GM21529 (cell line): ENCODE results near the gene RAD51C.
A peak's percentile ranks its signal among the peaks of the same experiment; 100 is the strongest.
"Not testable (repeated sequence)": the region's sequence is repeated elsewhere in the genome, so short reads cannot be mapped to it uniquely, and the experiment has no call there.

Experiments used
- ATAC-seq: cut with Tn5 transposase; IDR thresholded peaks from one replicate; pipeline ENCODE4 v1.9.1; 2021; ENCODE audit not compliant: unreplicated experiment

Gene RAD51C

DNA sequence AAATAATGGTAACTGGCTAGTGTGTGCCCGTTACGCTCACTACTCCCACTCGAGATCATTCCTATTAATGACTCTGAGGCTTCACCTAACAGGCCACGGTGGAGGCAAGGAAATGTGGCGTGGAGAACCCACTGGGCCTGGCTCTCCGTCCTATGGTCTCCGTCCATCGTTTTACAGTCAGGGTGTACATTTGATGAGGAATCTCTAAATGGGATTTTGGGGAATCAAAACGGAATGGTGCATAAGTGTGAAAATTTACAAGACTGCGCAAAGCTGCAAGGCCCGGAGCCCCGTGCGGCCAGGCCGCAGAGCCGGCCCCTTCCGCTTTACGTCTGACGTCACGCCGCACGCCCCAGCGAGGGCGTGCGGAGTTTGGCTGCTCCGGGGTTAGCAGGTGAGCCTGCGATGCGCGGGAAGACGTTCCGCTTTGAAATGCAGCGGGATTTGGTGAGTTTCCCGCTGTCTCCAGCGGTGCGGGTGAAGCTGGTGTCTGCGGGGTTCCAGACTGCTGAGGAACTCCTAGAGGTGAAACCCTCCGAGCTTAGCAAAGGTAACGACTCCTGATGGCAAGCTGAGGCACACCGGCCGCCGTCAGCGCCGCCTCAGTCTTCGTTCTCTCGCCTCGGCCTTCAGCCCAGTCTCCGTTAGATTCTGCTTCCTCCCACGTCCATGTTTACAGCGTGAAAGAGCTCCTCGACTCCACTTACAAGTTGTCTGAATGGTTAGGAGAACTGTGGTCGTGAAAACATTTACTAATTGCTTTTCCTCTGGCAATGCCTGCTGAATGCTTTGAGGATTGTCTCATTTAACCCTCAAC, at the start of gene RAD51C:
Gene RAD51C, plus strand, starts transcription at position 364 of the 817 bp plus-strand sequence. Its CDS starts 42 bp downstream, at position 406.
- peak; percentile 95 for ATAC-seq

DNA sequence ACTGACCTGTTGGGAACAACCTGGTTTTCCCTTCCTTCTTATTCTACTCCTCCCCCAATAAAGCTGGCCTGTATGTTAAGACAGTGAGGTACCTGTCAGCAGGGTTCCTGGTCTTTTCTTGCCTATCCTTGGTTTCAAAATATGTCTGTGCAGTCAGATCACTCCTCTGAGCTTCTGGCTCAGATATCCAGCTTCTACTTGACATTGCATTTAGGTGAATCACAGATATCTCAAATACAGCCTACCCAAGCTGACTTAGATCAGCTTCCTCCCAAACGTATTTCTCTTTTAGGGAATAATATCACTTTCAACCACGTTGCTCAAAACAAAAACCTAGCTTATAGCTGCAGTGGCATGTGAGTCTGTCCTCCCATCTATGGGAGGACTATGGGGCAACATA, 49.3 kb upstream of the RAD51C start:
- ATAC-seq: no peak

DNA sequence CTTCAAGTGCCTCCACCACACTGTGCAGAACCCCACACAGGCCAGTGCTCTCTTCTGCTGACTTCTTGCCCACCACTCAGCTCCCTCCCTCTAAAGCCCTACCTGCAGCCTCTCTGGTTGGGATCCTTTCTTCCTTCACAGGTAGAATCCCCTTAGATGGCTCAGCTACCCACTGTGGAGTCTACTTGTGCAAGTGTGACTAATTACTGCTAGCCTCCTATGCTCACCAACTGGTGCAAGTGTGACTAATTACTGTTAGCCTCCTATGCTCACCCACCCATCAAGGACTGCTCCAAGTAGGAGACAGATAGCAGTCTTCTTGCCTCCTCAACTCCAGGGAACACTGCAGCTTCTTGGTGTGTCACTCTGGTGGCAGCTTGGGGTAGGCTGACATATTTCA, 44.2 kb upstream of the RAD51C start:
- ATAC-seq: no peak

DNA sequence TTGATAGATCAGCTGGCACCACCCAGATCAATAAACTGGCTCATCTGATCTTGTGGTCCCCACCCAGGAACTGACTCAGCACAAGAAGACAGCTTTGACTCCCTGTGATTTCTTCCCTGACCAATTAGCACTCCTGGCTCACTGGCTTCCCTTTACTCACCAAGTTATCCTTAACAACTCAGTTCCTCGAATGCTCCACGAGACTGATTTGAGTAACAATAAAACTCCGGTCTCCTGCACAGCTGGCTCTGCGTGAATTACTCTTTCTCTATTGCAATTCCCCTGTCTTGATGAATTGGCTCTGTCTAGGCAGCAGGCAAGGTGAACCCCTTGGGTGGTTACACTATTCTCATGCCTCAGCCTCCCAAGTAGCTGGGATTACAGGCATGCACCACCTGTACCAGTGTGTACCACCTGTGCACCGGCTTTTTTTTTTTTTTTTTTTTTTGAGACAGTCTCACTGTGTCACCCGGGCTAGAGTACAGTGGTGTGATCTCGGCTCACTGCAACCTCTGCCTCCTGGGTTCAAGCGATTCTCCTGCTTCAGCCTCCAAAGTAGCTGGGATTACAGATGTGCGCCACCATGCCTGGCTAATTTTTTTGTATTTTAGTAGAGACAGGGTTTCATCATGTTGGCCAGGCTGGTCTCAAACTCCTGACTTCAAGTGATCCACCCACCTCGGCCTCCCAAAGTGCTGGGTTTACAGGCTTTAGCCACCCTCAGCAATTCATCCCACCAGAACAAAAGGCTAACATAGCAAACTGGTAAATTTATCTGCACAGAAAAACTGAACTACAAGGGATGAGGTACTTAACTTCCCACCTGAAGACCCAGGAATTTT, 34.2 kb upstream of the RAD51C start:
- ATAC-seq: not testable (repeated sequence)

DNA sequence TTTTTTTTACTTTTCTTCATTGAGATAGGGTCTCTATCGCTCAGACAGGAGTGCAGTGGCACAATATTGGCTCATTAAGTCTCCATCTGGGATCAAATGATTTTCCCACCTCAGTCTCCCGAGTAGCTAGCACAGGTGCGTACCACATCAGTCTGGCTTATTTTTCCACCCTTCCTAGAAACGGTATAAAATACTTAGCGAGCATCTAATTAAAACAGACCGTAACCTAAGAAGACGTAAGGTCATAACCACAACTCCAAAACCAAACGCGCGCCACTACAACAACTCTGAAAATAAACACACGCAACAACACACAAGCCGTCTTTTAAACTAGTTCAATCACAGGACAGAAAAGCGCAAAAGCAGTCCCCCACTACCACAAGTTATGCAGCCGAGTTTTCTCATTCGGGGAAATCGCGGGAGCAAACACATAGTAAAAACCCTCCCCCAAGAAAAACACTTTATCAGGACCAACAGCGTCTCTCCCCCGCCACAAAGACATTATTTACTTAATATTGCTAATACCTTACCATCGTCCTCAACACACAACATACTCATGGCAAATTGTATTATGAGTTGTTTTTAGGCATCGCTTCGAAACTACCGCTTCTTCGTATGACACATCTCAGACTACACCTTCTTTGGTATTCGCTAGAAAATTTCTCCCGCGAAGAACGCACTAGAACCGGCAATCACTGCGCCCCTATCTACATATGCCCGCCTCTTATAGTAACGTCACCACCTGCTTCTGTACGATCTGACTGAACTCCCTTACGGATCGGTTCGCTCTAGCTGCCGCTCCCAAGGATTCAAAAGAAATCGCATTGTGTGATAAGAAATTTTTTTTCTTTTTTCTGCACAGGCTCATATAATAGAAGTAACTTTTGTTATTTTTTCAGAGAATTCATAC, 33.3 kb upstream of the RAD51C start:
- peak; percentile 71 for ATAC-seq

DNA sequence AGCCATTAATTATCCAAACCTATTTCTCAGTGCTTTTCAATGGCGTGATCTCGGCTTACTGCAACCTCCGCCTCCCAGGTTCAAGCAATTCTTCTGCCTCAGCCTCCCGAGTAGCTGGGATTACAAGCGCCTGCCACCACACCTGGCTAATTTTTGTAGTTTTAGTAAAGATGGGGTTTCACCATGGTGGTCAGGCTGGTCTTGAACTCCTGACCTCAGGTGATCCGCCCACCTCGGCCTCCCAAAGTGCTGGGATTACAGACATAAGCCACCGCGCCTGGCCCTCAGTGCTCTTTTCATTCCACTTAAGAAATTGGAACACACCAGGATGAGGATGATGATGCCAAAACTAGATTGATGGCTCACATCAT, 32.7 kb upstream of the RAD51C start:
- not testable (repeated sequence) for ATAC-seq

DNA sequence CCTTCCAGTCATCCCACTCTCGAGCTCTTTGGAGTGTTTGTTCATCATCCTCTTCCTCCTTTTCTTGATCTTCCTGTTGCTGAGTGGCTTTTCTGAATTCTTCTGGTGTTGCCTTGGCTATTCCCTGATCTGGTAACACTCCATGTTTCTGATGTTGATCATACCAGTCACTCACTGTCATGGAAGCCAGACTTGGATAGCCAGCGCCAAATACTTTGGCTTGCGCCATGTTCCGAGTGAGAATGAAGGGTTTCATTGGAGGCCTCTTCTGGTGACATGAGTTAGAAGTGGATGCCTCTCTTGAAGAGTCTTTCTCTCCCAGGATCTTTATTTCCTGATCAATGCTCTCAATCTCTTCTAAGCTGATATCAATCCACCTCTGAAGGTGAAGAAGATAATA, 31.8 kb upstream of the RAD51C start:
- ATAC-seq: no peak

DNA sequence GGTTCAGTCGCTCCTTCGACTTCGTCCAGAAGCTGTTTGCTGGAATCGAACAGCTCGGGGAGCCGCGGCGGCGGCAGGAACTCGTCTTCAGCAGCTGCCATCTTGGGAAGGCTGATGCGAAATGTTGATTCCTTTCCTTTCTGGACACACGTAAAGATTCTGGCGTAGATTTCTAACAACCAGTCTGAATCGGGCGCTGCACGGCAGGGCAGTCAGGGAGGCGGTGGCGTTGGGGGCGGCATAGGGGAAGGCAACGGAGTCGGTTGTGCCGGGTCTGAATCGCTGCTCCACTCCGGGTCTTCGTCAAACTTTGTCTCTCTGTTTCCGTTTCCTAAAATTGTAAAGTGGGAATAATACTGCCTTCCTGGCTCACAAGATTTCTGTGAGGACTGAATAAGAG, 30.9 kb upstream of the RAD51C start:
- no peak for ATAC-seq

DNA sequence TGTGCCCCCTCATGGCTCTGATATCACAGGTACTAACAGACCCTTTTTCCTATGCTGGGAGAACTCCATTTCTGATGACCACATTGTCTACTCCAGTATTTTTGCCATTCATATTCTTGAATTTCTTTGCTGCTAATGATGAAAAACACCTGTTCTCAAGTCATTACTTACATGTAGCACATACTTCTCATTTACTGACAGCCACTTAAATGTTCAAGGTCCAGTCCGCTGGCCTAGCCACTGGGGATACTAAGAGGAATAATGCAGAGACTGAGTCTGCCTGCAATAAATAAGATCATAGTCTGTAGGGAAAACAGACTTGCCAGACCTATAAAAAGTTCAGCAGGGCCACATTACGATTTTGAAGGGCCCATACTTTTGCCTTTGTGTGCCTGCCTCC, 28.1 kb upstream of the RAD51C start:
- ATAC-seq: no peak

DNA sequence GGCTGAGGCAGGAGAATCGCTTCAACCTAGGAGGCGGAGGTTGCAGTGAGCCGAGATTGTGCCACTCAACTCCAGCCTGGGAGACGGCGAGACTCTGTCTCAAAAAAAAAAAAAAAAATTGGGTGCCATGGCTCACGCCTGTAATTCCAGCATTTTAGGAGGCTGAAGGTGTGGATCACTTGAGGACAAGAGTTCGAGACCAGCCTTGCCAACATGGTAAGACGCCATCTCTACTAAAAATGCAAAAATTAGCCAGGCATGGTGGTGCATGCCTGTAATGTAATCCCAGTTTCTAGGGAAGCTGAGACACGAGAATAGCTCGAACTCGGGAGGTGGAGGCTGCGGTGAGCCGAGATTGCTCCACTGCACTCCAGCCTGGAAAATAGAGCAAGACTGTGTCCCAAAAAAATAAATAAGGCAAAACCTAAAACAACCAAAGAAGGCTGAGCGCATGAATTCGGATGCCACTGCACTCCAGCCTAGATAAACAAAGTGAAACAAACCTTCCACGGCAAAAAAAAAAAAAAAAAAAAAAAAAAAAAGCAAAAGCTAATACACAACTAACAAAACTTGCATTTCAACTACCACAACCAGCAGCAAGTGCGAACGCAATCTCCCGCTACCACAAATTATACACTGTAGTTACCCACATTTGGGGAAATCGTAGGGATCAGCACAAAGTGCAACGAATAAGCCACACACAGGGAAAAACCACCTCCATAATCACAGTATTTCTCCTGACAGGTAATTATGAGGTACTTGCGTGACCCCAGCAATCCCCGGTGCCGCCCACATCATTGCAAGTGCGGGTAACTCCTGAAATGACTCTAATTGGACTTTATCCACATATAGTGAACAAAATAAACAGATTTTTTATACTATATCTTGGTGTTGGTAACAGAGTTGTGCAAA, 26.2 kb upstream of the RAD51C start:
- ATAC-seq: no peak

DNA sequence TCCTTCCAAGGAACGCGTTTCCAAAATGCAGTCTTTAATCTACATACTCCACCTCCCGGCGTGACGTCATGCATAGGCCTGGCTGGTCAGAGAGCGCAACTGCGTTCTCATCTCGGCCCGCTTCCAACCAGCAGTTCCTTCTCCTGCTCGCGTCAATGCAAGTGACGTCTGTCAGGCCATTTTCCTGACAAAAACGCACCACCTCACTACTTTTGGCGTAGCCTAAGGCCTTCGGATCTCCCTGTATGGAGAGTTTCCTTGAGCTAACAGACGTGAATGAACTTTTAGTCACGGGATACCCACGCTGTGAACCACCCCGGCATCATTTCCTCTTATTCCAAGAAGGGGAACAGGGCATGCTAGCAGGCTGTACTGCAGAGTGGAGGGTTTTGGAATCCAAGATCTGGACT, 25.5 kb upstream of the RAD51C start:
- no peak for ATAC-seq

DNA sequence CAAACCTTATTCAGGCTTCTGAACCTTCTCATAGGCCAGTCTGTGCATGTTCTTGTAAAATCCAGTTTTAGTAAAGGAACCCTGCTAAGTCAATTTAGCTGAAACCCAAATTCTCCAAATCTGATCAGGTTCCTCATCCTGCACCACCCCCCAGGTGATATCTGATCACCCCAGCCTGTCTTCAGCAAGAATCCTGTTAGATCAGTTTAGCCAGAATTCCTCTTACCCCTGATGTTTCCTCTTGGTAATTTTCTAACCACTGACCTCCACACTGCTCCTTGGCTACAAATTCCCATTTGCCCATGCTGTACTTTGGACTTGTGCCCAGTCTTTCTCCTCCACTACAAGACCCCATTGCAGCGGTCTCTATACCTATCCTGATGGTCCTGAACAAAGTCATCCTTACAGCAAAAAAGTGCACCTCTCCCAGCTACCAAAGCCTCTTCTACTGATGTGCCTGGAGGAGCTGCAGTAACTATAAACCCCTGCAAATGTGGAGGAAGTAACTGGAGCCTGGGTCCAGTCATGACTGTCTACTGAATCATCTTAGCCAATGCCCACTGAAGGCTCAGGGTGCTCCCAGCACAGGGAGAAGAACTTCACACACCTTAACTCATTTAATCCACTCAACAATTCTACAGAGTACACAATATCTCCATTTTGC, 24.3 kb upstream of the RAD51C start:
- no peak for ATAC-seq

DNA sequence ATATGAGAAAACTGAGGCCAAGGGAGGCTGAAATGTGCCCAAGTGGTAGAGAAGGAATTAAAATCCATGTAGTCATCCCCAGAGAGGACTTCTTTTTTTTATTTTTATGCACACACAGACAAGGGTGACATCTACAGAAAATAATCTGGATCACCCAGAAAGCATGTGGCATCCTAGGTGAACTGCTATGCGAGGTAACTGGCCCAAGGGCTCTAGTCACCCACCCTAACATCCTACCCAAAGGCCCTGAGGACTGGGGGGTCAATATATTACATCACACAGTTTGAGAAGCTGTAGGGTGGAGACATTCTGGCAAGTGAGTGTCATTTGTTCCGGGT, 23.8 kb upstream of the RAD51C start:
- ATAC-seq: no peak

DNA sequence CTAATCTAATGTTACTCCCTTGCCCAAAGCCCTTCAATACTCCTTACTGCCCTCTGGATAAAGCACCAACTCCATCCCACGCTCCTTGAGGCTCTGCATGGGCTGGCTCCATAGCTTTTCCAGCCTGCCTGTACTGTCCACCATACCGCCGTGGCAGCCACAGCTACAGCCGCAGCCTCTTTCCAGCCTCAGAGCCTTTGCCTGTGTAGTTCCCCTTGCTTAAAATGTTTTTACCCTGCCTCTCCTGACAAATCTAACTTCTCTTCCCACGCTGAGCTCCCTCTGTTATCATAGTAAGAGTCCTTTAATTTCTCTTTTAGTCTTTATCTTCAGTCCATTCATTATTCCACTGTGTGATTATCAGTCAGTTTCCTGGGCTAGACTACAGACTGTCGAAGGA, 22.5 kb upstream of the RAD51C start:
- ATAC-seq: no peak

DNA sequence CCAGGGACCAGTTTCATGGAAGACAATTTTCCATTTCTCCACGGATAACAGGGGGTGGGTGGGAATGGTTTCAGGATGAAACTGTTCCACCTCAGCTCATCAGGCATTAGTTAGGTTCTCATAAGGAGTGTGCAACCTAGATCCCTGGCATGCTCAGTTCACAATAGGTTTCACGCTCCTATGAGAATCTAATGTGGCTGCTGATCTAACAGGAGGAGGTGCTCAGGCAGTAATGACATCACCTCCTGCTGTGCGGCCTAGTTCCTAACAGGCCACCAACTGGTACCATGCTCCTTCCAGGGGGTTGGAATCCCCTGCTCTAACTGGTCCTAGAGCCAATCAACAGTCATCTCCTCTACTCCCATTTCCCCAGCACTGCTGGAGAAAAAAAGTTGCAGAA, 20.4 kb upstream of the RAD51C start:
- no peak for ATAC-seq

DNA sequence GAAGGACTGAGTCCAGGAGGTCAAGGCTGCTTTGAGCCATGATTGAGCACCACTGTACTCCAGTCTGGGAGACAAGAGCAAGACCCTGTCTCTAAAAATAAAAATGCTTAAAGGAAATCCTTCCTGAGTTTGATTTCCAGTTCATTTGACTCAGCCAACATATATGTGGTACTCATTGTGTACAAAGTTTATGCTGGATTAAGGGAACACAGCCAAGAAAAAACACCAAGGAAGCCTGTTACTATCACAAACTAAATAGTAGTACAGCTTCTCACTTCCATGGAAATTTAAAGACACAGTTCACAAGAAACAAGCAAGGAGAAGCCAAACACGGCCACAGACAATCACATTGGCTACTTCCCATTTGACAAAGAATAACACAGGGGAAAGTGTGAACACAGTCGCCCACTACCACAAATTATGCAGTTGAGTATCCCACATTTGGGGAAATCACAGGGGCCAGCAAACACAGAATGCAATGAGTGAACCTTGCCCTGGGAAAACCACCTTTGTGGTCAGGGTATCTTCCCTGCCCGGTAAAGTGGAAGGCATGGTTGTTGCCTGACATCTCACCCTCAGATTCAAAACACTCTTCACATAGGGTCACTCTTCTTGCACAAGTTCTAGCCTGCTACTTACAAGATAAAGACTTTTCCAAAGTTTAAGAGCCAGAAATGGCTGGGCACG, 15.1 kb upstream of the RAD51C start:
- ATAC-seq: no peak

DNA sequence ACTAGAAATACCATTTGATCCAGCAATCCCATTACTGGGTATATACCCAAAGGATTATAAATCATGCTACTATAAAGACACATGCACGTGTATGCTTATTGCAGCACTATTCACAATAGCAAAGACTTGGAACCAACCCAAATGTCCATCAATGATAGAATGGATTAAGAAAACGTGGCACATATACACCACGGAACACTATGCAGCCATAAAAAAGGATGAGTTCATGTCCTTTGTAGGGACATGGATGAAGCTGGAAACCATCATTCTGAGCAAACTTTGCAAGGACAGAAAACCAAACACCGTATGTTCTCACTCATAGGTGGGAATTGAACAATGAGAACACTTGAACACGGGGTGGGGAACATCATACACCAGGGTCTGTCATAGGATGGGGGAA, 14.1 kb upstream of the RAD51C start:
- not testable (repeated sequence) for ATAC-seq

DNA sequence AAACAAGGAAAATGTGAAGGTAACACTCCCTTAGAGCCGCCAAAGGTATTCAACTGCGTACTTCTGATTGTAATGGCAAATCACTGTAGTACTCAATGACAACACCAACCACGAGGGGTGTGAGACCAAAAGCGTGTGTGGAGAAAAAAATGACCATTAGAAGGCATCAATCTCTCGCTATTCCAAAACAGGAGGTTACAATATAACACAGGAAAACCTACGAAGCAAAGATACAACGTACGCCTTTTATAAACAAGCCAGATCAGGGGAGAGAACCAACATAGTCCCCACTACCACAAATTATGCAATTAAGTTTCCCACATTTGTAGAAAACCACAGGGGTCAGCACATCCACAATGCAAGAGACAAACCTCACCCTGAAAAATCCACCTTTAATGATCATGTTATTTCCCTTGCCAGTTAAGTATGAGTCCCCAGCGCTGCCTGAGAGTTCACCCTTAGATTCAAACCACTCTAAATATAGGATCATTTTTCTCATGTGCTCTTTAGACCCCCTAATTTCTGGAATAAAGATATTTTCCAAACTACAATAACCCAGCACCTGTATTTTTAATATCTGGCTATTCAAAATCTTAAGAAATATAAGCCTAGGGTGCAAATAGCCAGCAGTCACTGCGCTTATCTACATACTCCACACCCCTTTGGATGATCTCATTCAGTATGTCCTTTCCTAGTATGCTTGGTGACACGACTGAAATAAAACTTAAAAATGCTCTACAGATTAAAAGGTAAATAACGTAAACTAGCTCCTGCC, 13.0 kb upstream of the RAD51C start:
- no peak for ATAC-seq

DNA sequence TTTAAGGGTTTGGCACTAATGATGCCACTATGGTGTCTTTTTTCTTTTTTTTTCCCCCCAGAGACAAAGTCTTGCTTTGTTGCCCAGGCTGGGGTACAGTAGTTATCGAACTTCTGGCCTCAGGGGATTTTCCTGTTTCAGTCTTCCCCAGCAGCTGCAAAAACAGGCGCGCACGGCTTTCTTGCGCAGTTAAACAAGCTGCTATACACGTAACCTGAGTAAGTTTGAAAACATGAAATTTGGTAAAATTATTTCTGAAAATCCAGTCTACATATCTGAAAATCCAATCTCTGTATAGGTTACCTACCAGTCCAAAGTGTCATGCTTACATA, 12.4 kb upstream of the RAD51C start:
- ATAC-seq: no peak
